Astrocyte of the spinal cord (primary cell): Measurements from ENCODE around the gene TMEM40.

Source experiments
- DNase-seq: peaks from one replicate; pipeline ENCODE4 v3.0.0; 2011; ENCODE audit warnings: low read depth, low spot score
- H3K4me3 ChIP-seq: 2 replicates; pipeline ENCODE4 v1.5.1; 2011; ENCODE audit warnings: low read depth, mild to moderate bottlenecking, low read length, moderate library complexity
- CTCF ChIP-seq: IDR thresholded peaks from 2 replicates; pipeline ENCODE4 v1.5.1; 2012; ENCODE audit warnings: low read depth, mild to moderate bottlenecking, low read length, inconsistent platforms
- in situ Hi-C: cut with HindIII; loops from 2 replicates; pipeline ENCODE4 v1.10.0; 2017; ENCODE audit warnings: low sequenced_read_pairs

The TMEM40 gene

GRCh38 chr3:12689997-12690711 is 68.9 kb downstream of the TMEM40 start:
- H3K4me3 ChIP-seq = no peak overlapping the region
- in situ Hi-C loops = no loop called here
- no peak for DNase-seq
- TF ChIP-seq CTCF = no peak

GRCh38 chr3:12687948-12688347 is 71.1 kb downstream of the TMEM40 start:
- DNase-seq = no peak
- no peak for TF ChIP-seq CTCF
- H3K4me3 ChIP-seq = no peak overlapping the region
- in situ Hi-C loops = no loop called here

GRCh38 chr3:12686096-12686495 is 73.0 kb downstream of the TMEM40 start:
- H3K4me3 ChIP-seq = no peak overlapping the region
- no peak for TF ChIP-seq CTCF
- in situ Hi-C loops = no loop called here
- no peak for DNase-seq
